GM23338 (cell line): ENCODE data around the gene KLK4. TPM values are rescaled to one million over a fixed set of nuclear protein-coding genes. Genes with fewer than 3 reads are reported as not detected.
A peak's percentile ranks its signal among the peaks of the same experiment; 100 is the strongest.

Experiments
- ATAC-seq: fragments of 200-7000 bp; cut with Tn5 transposase; 3 replicates; pipeline ENCODE4 v1.9.1; 2020
- DNase-seq: peaks from one replicate; pipeline ENCODE4 v3.0.0-alpha.2; 2015; ENCODE audit warnings: low spot score
- H2AFZ ChIP-seq: fragments of 200-600 bp; sonication (generic); 2 replicates; pipeline ENCODE4 v1.8.0; 2016; ENCODE audit warnings: antibody characterized with exemption, mild to moderate bottlenecking, moderate library complexity
- H3F3A ChIP-seq: fragments of 200-600 bp; sonication (generic); replicated peaks from 2 replicates; pipeline ENCODE4 v1.8.0; 2017; ENCODE audit warnings: antibody characterized with exemption, mixed run types, low read depth
- H3K27ac ChIP-seq: fragments of 200-600 bp; sonication (generic); 2 replicates; pipeline ENCODE4 v1.6.1; 2016; ENCODE audit warnings: low read depth
- H3K27me3 ChIP-seq: fragments of 200-600 bp; sonication (generic); 2 replicates; pipeline ENCODE4 v1.8.0; 2016; ENCODE audit warnings: mild to moderate bottlenecking, mixed run types, moderate library complexity; ENCODE audit not compliant: insufficient read depth
- H3K36me3 ChIP-seq: fragments of 200-600 bp; sonication (generic); 2 replicates; pipeline ENCODE4 v1.8.0; 2016; ENCODE audit warnings: mild to moderate bottlenecking; ENCODE audit not compliant: insufficient read depth
- H3K4me1 ChIP-seq: fragments of 200-600 bp; sonication (generic); 2 replicates; pipeline ENCODE4 v1.8.0; 2016; ENCODE audit warnings: mild to moderate bottlenecking, moderate library complexity; ENCODE audit not compliant: insufficient read depth
- H3K4me2 ChIP-seq: fragments of 200-600 bp; sonication (generic); 2 replicates; pipeline ENCODE4 v1.7.1; 2017; ENCODE audit warnings: mixed run types
- H3K4me3 ChIP-seq: fragments of 200-600 bp; sonication (generic); 2 replicates; pipeline ENCODE4 v1.6.1; 2016; ENCODE audit warnings: mixed run types
- H3K79me2 ChIP-seq: fragments of 200-600 bp; sonication (generic); replicated peaks from 2 replicates; pipeline ENCODE4 v1.8.0; 2017; ENCODE audit warnings: mild to moderate bottlenecking; ENCODE audit not compliant: insufficient read depth
- H3K9me2 ChIP-seq: fragments of 200-600 bp; sonication (generic); 2 replicates; pipeline ENCODE4 v1.8.0; 2017; ENCODE audit not compliant: insufficient read depth
- H4K20me1 ChIP-seq: fragments of 200-600 bp; sonication (generic); replicated peaks from 2 replicates; pipeline ENCODE4 v1.8.0; 2017; ENCODE audit warnings: mild to moderate bottlenecking; ENCODE audit not compliant: insufficient read depth
- H3K27ac Mint-ChIP-seq: 2 replicates; pipeline ENCODE4 v1.8.0; 2020; ENCODE audit warnings: inconsistent platforms, mild to moderate bottlenecking, moderate library complexity, mixed read lengths
- H3K27me3 Mint-ChIP-seq: 3 replicates; pipeline ENCODE4 v1.8.0; 2022; ENCODE audit warnings: low read depth, mild to moderate bottlenecking, moderate library complexity, mixed read lengths, inconsistent platforms; ENCODE audit not compliant: insufficient read depth, poor library complexity
- H3K36me3 Mint-ChIP-seq: 3 replicates; pipeline ENCODE4 v1.8.0; 2021; ENCODE audit warnings: low read depth, mild to moderate bottlenecking, inconsistent platforms, moderate library complexity, mixed read lengths
- H3K4me1 Mint-ChIP-seq: 3 replicates; pipeline ENCODE4 v1.8.0; 2020; ENCODE audit warnings: mild to moderate bottlenecking, inconsistent platforms, mixed read lengths
- H3K4me3 Mint-ChIP-seq: 3 replicates; pipeline ENCODE4 v1.8.0; 2021; ENCODE audit warnings: moderate library complexity, mild to moderate bottlenecking, inconsistent platforms, mixed read lengths
- H3K9me3 Mint-ChIP-seq: 3 replicates; pipeline ENCODE4 v1.8.0; 2020; ENCODE audit warnings: moderate library complexity, mild to moderate bottlenecking, inconsistent platforms, mixed read lengths
- EZH2phosphoT487 ChIP-seq: fragments of 200-600 bp; sonication (generic); IDR thresholded peaks from one replicate; pipeline ENCODE4 v1.8.1; 2018; ENCODE audit warnings: antibody characterized with exemption; ENCODE audit not compliant: unreplicated experiment
- STAT1 ChIP-seq: IDR thresholded peaks from one replicate; pipeline ENCODE4 v1.6.1; 2016; ENCODE audit warnings: antibody characterized with exemption; ENCODE audit not compliant: unreplicated experiment
- polyA plus RNA-seq: library from polyadenylated mRNA; unstranded; fragments of >200 nt; fragmentation: Nextera tagmentation; extraction: Ambion mirVana; gene quantifications from 2 replicates; pipeline ENCODE4 v1.2.1, GENCODE V29; 2016
- total RNA-seq: library from RNA; depleted of rRNA; stranded (reverse); fragments of >200 nt; shearing (Covaris generic); gene quantifications from 2 replicates; pipeline ENCODE4 v1.2.3, GENCODE V29; 2014
- TF ChIP-seq, protein P1 (sequence below): fragments of 250-450 bp; sonication (Bioruptor Pico); IDR thresholded peaks from 2 replicates; pipeline ENCODE4 v1.5.0; 2020; ENCODE audit warnings: mild to moderate bottlenecking, moderate library complexity
- TF ChIP-seq, protein P2 (sequence below), 2 experiments: fragments of 200-600 bp in 1 of 2; sonication (generic) in 1 of 2; conservative IDR thresholded peaks; 2 replicates each; pipeline versions ENCODE4 v1.5.1 to v1.6.1; 2016 to 2017; ENCODE audit warnings: antibody characterized with exemption in 2 of 2, low read depth in 2 of 2, mild to moderate bottlenecking in 2 of 2, moderate library complexity in 1 of 2

The KLK4 gene
- total and polyA plus RNA-seq, 2 experiments from 2014 or later, result 0.76 to 1.8 TPM

DNA sequence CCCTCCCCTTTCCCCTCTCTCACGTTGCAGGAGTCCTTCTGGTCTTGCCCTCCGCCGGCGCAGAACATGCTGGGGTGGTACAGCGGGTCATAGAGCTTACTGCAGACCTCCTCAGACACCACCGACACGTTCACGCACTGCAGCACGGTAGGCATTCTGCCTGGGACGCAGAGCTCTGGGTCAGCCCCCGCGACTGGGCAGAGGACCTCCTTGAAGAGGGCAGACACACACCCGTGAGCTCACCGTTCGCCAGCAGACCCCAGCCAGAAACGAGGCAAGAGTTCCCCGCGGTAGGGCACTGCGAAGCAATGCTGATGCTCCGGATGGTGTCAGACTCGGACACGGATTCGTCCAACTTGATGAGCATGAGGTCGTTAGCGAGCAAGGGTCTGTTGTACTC is 2.9 kb downstream of the KLK4 start (continued):
- TF ChIP-seq, protein P1, sequence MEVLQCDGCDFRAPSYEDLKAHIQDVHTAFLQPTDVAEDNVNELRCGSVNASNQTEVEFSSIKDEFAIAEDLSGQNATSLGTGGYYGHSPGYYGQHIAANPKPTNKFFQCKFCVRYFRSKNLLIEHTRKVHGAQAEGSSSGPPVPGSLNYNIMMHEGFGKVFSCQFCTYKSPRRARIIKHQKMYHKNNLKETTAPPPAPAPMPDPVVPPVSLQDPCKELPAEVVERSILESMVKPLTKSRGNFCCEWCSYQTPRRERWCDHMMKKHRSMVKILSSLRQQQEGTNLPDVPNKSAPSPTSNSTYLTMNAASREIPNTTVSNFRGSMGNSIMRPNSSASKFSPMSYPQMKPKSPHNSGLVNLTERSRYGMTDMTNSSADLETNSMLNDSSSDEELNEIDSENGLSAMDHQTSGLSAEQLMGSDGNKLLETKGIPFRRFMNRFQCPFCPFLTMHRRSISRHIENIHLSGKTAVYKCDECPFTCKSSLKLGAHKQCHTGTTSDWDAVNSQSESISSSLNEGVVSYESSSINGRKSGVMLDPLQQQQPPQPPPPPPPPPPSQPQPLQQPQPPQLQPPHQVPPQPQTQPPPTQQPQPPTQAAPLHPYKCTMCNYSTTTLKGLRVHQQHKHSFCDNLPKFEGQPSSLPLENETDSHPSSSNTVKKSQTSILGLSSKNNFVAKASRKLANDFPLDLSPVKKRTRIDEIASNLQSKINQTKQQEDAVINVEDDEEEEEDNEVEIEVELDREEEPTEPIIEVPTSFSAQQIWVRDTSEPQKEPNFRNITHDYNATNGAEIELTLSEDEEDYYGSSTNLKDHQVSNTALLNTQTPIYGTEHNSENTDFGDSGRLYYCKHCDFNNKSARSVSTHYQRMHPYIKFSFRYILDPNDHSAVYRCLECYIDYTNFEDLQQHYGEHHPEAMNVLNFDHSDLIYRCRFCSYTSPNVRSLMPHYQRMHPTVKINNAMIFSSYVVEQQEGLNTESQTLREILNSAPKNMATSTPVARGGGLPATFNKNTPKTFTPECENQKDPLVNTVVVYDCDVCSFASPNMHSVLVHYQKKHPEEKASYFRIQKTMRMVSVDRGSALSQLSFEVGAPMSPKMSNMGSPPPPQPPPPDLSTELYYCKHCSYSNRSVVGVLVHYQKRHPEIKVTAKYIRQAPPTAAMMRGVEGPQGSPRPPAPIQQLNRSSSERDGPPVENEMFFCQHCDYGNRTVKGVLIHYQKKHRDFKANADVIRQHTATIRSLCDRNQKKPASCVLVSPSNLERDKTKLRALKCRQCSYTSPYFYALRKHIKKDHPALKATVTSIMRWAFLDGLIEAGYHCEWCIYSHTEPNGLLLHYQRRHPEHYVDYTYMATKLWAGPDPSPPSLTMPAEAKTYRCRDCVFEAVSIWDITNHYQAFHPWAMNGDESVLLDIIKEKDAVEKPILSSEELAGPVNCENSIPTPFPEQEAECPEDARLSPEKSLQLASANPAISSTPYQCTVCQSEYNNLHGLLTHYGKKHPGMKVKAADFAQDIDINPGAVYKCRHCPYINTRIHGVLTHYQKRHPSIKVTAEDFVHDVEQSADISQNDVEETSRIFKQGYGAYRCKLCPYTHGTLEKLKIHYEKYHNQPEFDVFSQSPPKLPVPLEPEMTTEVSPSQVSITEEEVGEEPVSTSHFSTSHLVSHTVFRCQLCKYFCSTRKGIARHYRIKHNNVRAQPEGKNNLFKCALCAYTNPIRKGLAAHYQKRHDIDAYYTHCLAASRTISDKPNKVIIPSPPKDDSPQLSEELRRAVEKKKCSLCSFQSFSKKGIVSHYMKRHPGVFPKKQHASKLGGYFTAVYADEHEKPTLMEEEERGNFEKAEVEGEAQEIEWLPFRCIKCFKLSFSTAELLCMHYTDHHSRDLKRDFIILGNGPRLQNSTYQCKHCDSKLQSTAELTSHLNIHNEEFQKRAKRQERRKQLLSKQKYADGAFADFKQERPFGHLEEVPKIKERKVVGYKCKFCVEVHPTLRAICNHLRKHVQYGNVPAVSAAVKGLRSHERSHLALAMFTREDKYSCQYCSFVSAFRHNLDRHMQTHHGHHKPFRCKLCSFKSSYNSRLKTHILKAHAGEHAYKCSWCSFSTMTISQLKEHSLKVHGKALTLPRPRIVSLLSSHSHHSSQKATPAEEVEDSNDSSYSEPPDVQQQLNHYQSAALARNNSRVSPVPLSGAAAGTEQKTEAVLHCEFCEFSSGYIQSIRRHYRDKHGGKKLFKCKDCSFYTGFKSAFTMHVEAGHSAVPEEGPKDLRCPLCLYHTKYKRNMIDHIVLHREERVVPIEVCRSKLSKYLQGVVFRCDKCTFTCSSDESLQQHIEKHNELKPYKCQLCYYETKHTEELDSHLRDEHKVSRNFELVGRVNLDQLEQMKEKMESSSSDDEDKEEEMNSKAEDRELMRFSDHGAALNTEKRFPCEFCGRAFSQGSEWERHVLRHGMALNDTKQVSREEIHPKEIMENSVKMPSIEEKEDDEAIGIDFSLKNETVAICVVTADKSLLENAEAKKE (CRISPR knock-in tag), result no peak
- no peak for TF ChIP-seq STAT1

DNA sequence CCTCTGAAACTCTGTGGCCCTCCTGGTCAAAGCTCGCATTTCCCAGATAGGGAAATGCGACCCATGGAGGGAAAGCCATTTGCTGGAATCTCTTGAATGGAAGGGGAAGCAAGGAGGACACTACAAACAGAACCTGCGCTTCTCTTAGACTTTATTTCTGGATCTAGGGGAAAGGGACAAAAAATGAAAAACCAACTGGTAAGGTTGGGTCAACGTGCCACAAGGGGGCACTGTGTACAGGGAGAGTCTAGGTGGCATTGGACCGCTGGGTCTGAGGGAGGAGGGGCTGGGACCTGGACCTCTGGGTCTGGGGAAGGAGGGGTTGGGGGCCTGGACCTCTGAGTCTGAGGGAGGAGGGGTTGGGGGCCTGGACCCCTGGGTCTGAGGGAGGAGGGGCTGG is 5.0 kb downstream of the KLK4 start:
- H3K4me3 ChIP-seq, result no peak overlapping the region
- TF ChIP-seq, protein P2, sequence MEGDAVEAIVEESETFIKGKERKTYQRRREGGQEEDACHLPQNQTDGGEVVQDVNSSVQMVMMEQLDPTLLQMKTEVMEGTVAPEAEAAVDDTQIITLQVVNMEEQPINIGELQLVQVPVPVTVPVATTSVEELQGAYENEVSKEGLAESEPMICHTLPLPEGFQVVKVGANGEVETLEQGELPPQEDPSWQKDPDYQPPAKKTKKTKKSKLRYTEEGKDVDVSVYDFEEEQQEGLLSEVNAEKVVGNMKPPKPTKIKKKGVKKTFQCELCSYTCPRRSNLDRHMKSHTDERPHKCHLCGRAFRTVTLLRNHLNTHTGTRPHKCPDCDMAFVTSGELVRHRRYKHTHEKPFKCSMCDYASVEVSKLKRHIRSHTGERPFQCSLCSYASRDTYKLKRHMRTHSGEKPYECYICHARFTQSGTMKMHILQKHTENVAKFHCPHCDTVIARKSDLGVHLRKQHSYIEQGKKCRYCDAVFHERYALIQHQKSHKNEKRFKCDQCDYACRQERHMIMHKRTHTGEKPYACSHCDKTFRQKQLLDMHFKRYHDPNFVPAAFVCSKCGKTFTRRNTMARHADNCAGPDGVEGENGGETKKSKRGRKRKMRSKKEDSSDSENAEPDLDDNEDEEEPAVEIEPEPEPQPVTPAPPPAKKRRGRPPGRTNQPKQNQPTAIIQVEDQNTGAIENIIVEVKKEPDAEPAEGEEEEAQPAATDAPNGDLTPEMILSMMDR (conservative IDR thresholded peaks at IDR 0.05; ENCODE audit: low read depth in 2 of 2), result peak; percentile 78 to 93
- TF ChIP-seq, protein P1 (CRISPR knock-in tag), result no peak
- no peak for TF ChIP-seq EZH2phosphoT487
- Mint-ChIP-seq H3K4me1 (peaks cover 13% of the 10 kb centered on the region), H3K27me3 (peaks cover 21% of the 10 kb centered on the region), H3K36me3 (no peaks in the 10 kb centered on the region; the same call in 2 of the 3 replicates), H3K27ac (no peak overlapping the region), H3K9me3 (no peaks in the 10 kb centered on the region; the same call in 1 of the 3 replicates), H3K4me3 (no peak overlapping the region; the same call in 2 of the 3 replicates)
- no peak overlapping the region for H3K27ac ChIP-seq
- no peaks in the 10 kb centered on the region for H3K79me2 ChIP-seq
- no peak overlapping the region for H2AFZ ChIP-seq
- H3K4me2 ChIP-seq, result no peak overlapping the region
- peaks cover 12% of the 10 kb centered on the region; the same call in 1 of the 2 replicates for H3K4me1 ChIP-seq
- H4K20me1 ChIP-seq, result no peaks in the 10 kb centered on the region
- 0 out of 2 replicates have a peak, but pooled peaks cover 2% of the 10 kb centered on the region for H3F3A ChIP-seq
- ATAC-seq (peak; percentile 7), DNase-seq (peak; percentile 93)
- peaks cover 13% of the 10 kb centered on the region for H3K27me3 ChIP-seq
- H3K9me2 ChIP-seq, result no peaks in the 10 kb centered on the region
- H3K36me3 ChIP-seq, result no peaks in the 10 kb centered on the region
